Gastrocnemius medialis (tissue), 4 donors: ENCODE measurements around the gene CD300E. TPM values are rescaled to one million over a fixed set of nuclear protein-coding genes. Genes with fewer than 3 reads are reported as not detected.

Experiments used
- ATAC-seq, 2 donors: fragments of 150-250 bp; one replicate each; pipeline ENCODE4 v1.9.1; 2016
- DNase-seq, 2 donors: peaks; one replicate each; pipeline ENCODE4 v3.0.0-alpha.2; 2019
- H3K27ac ChIP-seq, 4 donors: fragments of 200-600 bp; sonication (generic); 1 replicate in 1 of 4; 2 replicates in 3 of 4; pipeline ENCODE4 v1.5.1; 2016 to 2018; ENCODE audit warnings: mild to moderate bottlenecking in 2 of 4, moderate library complexity in 1 of 4
- H3K27me3 ChIP-seq, 3 donors: fragments of 200-600 bp; sonication (generic) in 2 of 3; 1 replicate in 1 of 3; 2 replicates in 2 of 3; pipeline versions ENCODE4 v1.5.1 to v1.6.0; 2016 to 2019; ENCODE audit warnings: mild to moderate bottlenecking in 1 of 3, moderate library complexity in 1 of 3
- H3K36me3 ChIP-seq, 2 donors: fragments of 200-600 bp; sonication (generic) in 1 of 2; one replicate each; pipeline ENCODE4 v1.5.1; 2017 to 2018
- H3K4me1 ChIP-seq, 2 donors: fragments of 200-600 bp; sonication (generic) in 1 of 2; one replicate each; pipeline ENCODE4 v1.5.1; 2016 to 2017; ENCODE audit warnings: mild to moderate bottlenecking in 2 of 2
- H3K4me3 ChIP-seq, 4 donors: fragments of 200-600 bp; sonication (generic) in 3 of 4; 1 replicate in 1 of 4; 2 replicates in 3 of 4; pipeline ENCODE4 v1.5.1; 2016 to 2019; ENCODE audit warnings: mild to moderate bottlenecking in 2 of 4
- H3K9me3 ChIP-seq, 3 donors: fragments of 200-600 bp; sonication (generic) in 2 of 3; 1 replicate in 1 of 3; 2 replicates in 2 of 3; pipeline ENCODE4 v1.5.1; 2016 to 2019
- POLR2A ChIP-seq, 2 donors: fragments of 450-650 bp; IDR thresholded peaks; one replicate each; pipeline ENCODE4 v1.6.1; 2017; ENCODE audit warnings: antibody characterized with exemption in 2 of 2, mild to moderate bottlenecking in 2 of 2, moderate library complexity in 2 of 2
- in situ Hi-C, 4 donors: fragments of 200-750 bp; cut with MboI; loops; one replicate each; pipeline versions ENCODE4 v1.15.0 to v1.8.0; 2017; ENCODE audit warnings: low sequenced_read_pairs in 4 of 4
- intact Hi-C: fragments of 100-400 bp; cut with DNase I; formaldehyde crosslinking; loops from one replicate; pipeline ENCODE4 v1.15.1; 2023; ENCODE audit warnings: low total_unique reads
- total RNA-seq, 4 donors: library from RNA; depleted of rRNA; stranded (reverse); fragments of >200 nt; gene quantifications; one replicate each; pipeline versions ENCODE4 v1.1.0 to v1.2.3, GENCODE V29; 2016
- TF ChIP-seq, protein P1 (sequence below), 5 experiments: fragments of 450-650 bp in 3 of 5; fragments of 200-600 bp in 2 of 5; sonication (generic) in 2 of 5; IDR thresholded peaks in 4 of 5; conservative IDR thresholded peaks in 1 of 5; 1 replicate in 4 of 5; 2 replicates in 1 of 5; pipeline ENCODE4 v1.5.1; 2016 to 2019; ENCODE audit warnings: antibody characterized with exemption in 5 of 5, mild to moderate bottlenecking in 3 of 5, moderate library complexity in 3 of 5

CD300E gene
- total RNA-seq, 4 donors from 2014 or later, result 0.26 to 0.91 TPM; not detected in 2

DNA sequence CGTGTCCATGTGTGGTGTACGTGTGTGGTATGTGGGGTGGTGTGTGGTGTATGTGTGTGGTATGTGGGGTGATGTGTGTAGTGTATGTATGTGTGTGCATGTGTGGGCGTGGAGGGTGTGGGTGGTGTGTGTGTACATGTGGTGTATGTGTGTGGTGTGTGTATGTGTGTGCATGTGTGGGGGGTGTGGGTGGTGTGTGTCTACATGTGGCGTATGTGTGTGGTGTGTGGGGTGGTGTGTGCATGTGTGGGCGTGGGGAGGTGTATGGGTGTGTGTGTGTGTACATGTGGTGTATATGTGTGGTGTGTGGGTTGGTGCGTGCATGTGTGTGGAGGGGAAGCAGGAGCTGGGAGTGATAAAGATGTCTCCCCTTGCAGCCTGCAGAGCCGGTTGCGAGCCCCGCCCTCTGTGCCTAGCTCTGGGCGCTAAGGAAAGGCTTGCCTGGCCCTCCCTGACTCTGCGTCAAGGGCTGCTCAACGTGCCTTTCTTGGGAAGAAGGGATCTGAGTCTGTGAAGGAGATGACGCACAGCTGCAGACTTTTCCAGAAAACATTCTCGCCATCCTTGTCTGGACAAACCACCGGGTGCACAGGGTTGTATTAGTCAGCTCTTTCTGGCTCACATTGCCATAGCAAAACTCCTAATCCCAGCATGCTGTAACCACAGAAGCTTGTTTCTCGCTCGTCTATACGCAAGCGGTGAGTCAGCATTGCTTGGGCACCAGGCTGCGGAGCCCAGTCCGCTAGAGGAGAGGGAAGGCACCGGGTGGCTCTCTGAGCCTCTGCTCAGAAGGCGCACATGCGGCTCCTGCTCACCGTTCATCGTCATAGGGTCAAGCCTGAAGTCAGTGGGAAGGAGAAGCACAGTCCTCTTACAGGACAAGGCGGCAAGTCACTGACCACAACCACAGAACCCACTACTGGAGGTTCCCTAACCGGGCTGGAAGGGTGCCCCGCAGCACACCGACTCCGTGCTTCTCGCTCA lies 54.2 kb downstream of the CD300E start:
- ATAC-seq (peak; percentile 62 to 79), DNase-seq (peak in 1 of 2 donors; percentile 45)
- Histone ChIP-seq H3K36me3 (no peaks in the 10 kb centered on the region), H3K9me3 (no peaks in the 10 kb centered on the region), H3K27ac (no peak overlapping the region), H3K4me3 (no peak overlapping the region), H3K4me1 (no peaks in the 10 kb centered on the region), H3K27me3 (peaks cover 0 to 11% (median 5%) of the 10 kb centered on the region in 3 donors)
- in situ Hi-C loops, result no loop called here
- intact Hi-C loops, result loop anchor here (10.0 kb wide), 1 partner anchor 185 kb away; no protein-coding TSS in a partner anchor
- no peak for TF ChIP-seq POLR2A (IDR thresholded peaks at IDR 0.05)
- TF ChIP-seq, protein P1, sequence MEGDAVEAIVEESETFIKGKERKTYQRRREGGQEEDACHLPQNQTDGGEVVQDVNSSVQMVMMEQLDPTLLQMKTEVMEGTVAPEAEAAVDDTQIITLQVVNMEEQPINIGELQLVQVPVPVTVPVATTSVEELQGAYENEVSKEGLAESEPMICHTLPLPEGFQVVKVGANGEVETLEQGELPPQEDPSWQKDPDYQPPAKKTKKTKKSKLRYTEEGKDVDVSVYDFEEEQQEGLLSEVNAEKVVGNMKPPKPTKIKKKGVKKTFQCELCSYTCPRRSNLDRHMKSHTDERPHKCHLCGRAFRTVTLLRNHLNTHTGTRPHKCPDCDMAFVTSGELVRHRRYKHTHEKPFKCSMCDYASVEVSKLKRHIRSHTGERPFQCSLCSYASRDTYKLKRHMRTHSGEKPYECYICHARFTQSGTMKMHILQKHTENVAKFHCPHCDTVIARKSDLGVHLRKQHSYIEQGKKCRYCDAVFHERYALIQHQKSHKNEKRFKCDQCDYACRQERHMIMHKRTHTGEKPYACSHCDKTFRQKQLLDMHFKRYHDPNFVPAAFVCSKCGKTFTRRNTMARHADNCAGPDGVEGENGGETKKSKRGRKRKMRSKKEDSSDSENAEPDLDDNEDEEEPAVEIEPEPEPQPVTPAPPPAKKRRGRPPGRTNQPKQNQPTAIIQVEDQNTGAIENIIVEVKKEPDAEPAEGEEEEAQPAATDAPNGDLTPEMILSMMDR (IDR thresholded peaks at IDR 0.05 in 4 of 5, conservative IDR thresholded peaks at IDR 0.05 in 1 of 5), result no peak

DNA sequence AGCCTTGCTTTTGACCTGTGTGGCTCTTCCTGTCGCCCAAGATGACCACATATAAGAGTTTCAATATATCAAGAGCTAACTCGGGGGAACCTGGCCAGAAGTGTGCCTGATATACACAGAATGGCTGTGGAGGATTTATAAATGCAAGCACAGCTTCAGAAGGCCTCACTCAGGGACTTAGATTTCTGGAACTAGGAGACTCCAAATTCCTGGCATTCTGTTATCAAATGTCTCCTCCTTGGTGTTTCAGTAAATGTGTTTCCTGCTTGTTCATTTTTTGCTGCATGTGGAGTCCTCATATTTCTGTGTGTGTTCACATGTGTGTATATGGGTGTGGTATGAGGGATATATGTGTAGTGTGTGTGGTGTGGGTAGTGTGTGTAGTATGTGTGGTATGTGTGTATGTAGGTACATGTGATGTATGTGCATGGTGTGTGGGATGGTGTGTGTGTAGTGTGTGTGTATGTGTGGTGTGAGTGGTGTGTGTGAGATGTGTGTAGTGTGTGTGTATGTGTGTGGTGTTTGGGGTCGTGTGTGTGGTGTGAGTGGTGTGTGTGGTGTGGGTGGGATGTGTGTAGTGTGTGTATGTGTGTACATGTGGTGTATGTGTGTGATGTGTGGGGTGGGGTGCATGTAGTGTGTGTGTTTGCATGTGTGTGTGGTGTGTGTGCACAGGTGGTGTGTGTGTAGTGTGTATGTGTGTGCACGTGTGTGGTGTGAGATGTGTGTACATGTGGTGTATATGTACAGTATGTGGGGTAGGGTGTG lies 55.2 kb downstream of the CD300E start:
- ATAC-seq, result no peak
- Histone ChIP-seq H3K9me3 (no peaks in the 10 kb centered on the region), H3K4me1 (no peaks in the 10 kb centered on the region), H3K27me3 (peaks cover 0 to 11% (median 5%) of the 10 kb centered on the region in 3 donors), H3K36me3 (no peaks in the 10 kb centered on the region), H3K4me3 (no peak overlapping the region), H3K27ac (no peak overlapping the region)
- no peak for DNase-seq
- TF ChIP-seq, protein P1 (IDR thresholded peaks at IDR 0.05 in 4 of 5, conservative IDR thresholded peaks at IDR 0.05 in 1 of 5), result no peak
- TF ChIP-seq POLR2A (IDR thresholded peaks at IDR 0.05), result no peak
- intact Hi-C loops (loop anchor here (10.0 kb wide), 1 partner anchor 187 kb away; no protein-coding TSS in a partner anchor), in situ Hi-C loops (no loop called here)

DNA sequence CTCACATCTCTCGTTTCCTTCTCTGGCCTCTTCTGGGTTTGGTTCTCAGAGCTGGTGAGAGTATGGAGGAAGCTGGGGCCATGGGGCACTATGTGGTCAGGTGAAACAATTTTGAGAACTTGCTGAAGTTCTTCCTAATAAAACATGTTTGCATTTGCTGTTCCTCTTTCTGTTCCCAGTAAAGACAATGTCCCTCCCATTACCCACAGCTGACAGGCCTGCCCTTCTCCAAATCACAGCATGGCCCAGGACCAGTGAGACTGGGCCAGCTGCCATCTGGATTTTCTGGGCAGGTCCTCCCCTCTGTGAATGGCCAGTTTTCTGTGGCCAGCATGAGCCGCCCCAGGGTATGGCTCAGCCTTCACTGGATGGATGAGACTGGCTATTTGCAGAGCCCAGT lies 56.1 kb downstream of the CD300E start, which contains the start of gene CD300H:
CD300H (minus strand) TSS at position 113 of the 400 bp plus-strand sequence.
- Histone ChIP-seq H3K4me3 (no peak within 1 kb of the TSS), H3K27me3 (peaks cover 0 to 9% (median 0%) of the 10 kb centered on the region in 3 donors), H3K36me3 (no peaks in the 10 kb centered on the region), H3K9me3 (no peaks in the 10 kb centered on the region), H3K4me1 (no peaks in the 10 kb centered on the region), H3K27ac (no peak within 1 kb of the TSS)
- in situ Hi-C loops, result no loop called here
- intact Hi-C loops, result loop anchor here (10.0 kb wide), 1 partner anchor 187 kb away; no protein-coding TSS in a partner anchor
- ATAC-seq, result no peak
- TF ChIP-seq, protein P1 (IDR thresholded peaks at IDR 0.05 in 4 of 5, conservative IDR thresholded peaks at IDR 0.05 in 1 of 5), result no peak
- TF ChIP-seq POLR2A (IDR thresholded peaks at IDR 0.05), result no peak
- DNase-seq, result no peak

DNA sequence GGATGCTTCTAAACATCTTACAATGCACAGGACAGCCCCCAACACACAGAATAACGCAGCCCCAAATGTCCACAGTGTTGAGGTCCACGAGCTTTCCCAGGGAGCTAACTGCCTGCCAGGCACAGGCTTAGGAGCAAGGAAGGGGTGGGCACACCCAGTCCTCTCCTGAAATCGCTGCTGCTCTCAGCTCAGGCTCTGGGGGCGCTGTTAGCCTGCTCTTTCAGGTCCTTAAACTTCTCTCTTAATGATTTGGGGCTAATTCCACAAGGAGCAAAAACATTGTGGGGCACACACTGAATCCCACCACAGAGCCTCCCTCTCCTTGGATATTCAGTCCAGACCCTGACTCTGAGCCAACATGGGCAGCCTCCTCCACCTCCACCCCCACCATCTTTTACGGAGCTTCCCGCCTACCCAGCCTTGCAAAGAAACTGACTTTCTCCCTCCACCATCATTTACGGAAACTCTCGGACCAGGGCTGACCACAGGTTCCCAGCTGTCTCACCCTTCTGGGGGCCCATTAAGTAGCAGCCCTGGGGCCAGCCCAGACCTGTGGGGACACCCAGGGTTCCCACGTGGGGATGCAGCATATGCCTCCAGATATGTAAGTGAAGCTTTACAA lies 57.3 kb downstream of the CD300E start:
- ATAC-seq, result no peak
- Histone ChIP-seq H3K4me3 (no peak overlapping the region), H3K4me1 (no peaks in the 10 kb centered on the region), H3K36me3 (no peaks in the 10 kb centered on the region), H3K27ac (no peak overlapping the region), H3K27me3 (peaks cover 0 to 12% (median 0%) of the 10 kb centered on the region in 3 donors), H3K9me3 (no peaks in the 10 kb centered on the region)
- no peak for DNase-seq
- intact Hi-C loops (loop anchor here (10.0 kb wide), 1 partner anchor 189 kb away; no protein-coding TSS in a partner anchor), in situ Hi-C loops (no loop called here)
- no peak for TF ChIP-seq POLR2A (IDR thresholded peaks at IDR 0.05)
- TF ChIP-seq, protein P1 (IDR thresholded peaks at IDR 0.05 in 4 of 5, conservative IDR thresholded peaks at IDR 0.05 in 1 of 5), result peak in 3 of 5 experiments; percentile 10 to 38 (median 14)
